ENCODE data around the gene GBF1. TPM values are rescaled to one million over a fixed set of nuclear protein-coding genes. Genes with fewer than 3 reads are reported as not detected.

GBF1 gene
- total RNA-seq, 1 experiment from 2014 or later, result 27.6 TPM

DNA sequence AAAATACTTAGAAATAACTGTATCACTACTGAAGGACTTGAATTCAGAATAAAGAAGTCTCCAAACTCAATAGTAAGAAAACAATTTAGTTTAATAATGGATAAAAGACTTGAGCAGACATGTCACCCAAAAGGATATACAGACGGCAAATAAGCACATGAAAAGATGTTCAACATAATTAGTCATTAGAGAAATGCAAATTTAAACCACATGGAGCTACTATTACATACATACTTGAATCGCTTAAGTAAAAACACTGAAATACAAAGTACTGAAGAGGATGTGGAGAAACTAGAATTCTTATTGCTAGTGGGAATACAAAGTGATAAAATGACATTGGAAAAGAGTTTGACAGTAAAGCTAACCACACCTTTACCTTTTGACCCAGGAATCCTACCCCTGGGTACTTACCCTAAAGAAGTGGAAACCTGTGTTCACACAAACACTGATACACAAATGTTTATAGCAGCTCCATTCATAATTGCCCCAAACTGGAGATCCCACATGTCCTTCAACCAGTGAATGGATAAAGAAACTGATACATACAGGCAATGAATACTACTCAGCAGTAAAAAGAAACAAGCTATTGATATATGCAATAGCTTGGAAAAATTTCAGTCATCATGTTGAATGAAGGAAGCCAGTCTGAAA lies 95.8 kb downstream of the GBF1 start:
- DNase-seq (ENCODE audit: low read depth), result no peak

DNA sequence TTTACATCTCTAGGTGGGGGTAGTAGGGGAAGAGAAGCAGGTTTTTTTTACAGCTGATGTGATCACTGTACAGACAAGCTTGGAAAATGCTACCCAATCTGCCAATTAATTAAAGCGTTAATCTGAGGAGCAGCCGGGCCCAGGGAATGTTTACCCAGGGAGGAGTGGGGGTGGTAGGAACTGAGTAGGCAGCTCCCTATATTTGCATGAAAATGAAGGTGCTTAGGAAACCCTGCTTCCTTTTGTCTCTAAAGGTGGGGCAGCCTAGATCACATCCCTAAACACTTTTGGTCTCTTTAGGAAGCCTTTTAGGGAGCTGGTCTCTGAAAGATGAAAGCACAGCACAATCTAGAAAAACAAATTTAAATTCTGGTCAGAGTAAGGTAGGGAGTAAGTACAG lies 97.1 kb downstream of the GBF1 start:
- DNase-seq (ENCODE audit: low read depth), result peak; percentile 27

- peak; percentile 91 for DNase-seq (ENCODE audit: low read depth)
These were observed 97.6 kb downstream of the GBF1 start for GRCh38 chr10:102342958-102343357.

DNA sequence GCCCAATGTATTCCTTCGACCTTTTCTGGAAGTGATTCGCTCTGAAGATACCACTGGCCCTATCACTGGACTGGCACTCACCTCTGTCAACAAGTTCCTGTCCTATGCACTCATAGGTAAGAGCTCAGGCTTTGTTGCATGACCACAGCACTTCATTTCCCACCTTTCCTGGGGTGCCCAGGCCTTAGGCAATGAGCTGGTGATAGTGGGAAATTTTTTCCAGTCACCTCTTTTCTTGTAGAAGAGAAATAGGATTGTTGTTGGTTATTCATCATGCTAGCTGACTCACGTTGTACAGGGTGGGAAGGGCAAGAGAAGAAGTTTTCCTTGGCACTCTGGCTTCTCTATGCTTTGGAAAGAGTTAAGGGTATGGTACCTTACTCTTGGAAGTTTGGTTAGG lies 98.7 kb downstream of the GBF1 start:
- DNase-seq (ENCODE audit: low read depth), result peak; percentile 84

DNA sequence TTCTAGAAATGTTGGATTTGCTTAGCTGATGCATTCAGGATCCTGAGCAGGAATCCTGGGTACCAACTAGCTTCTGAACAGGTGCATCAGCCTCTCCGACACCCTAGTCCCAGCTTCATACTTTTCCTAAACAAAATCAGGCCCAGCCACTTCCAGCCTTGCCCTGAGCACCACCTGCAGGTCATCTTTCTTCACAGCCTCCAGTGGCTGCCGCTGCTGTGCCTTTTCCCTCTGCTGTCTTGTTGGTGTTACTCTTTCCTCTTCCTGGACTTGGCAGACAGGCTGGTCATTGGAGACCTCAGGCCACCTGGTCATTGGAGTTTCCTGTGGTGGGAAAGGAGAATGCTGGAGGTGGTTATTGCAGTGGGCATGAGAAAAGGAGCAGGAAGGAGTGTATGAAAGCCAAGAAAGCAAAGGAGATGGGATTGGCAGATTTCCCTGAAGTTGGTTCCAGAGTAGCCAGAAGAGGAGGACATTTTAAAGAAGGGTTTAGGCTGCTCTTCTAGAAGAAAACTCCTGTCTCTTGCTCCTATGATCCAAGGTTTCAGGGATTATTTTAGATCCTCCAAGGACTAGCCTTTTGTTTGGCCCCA lies 102.0 kb downstream of the GBF1 start:
- DNase-seq (ENCODE audit: low read depth), result peak; percentile 76

GRCh38 chr10:102352066-102352715 lies 106.9 kb downstream of the GBF1 start:
- DNase-seq (ENCODE audit: low read depth), result peak; percentile 73

GRCh38 chr10:102354451-102354850 lies 109.1 kb downstream of the GBF1 start:
- no peak for DNase-seq (ENCODE audit: low read depth)

GRCh38 chr10:102358712-102359382 lies 113.5 kb downstream of the GBF1 start:
- DNase-seq (ENCODE audit: low read depth), result no peak

DNA sequence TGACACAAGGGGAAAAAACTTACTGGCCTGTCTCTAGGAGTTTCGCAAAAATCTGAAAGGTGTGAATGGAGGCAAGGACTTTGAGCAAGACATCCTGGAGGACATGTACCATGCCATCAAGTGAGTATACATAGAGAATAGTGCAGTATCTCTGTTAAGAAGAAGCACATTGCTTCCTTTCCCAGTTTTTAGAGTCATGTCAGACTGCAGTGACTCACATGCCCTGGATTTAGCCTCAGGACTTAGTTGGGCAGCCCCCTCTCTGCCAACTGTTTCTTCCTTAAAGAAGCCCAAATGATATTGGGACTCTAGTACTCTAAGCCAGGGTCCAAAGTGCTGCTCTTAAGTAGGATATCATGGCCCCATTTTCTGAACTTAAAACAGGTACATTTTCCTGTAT lies 122.1 kb downstream of the GBF1 start:
- DNase-seq (ENCODE audit: low read depth), result no peak

GRCh38 chr10:102368077-102368476 lies 122.7 kb downstream of the GBF1 start:
- no peak for DNase-seq (ENCODE audit: low read depth)

DNA sequence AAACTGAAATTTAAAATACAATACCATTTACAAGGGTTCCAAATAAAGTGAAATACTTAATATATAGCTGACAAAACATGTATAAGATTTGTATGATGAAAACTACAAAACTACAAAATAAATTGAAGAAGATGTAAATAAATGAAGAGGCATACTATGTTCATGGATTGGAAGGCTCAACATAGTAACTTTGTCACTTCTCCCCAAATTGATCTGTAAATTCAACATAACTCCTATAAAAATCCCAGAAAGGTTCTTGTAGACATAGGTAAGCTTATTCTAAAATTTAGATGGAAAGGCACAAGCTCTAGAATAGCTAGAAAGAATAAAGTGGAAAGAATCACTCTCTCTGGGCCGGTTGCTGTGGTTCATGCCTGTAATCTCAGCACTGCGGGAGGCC lies 126.0 kb downstream of the GBF1 start:
- no peak for DNase-seq (ENCODE audit: low read depth)

GRCh38 chr10:102375250-102375649 lies 129.9 kb downstream of the GBF1 start:
- DNase-seq (ENCODE audit: low read depth), result no peak

DNA sequence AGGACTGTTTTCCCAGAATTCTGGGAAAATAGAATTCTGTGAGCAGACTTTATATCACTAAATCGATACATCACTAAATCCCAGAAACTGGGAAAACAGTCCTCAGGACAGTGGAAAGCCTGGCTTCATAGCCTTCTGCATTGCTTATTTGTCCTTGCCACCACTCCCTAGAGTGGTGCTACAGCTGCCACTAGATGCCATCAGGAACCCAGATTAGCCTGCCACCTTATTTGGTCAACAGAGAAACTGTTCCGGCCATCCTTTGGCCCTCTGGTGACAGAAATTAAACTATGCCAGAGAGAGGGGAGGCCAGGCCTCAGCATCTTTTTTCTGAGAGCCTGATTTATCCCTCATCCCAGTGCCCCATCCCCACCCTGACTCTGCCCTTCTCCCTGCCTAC lies 130.5 kb downstream of the GBF1 start:
- DNase-seq (ENCODE audit: low read depth), result no peak

DNA sequence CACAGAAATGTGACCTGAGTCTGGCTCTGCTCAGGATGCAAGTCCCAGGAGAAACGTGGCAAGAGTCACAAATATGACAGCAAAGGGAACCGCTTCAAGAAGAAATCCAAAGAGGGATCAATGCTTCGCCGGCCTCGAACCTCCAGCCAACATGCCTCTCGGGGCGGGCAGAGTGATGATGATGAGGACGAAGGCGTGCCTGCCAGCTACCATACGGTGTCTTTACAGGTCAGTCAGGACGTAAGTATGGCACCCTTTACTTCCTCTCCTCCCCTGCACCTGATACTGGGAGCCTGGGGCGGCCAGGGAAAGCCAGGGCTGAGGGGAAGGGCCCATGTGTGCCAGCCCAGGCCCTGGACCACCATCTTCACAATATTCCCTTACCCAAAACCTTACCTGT lies 131.6 kb downstream of the GBF1 start:
- DNase-seq (ENCODE audit: low read depth), result no peak

- DNase-seq (ENCODE audit: low read depth), result no peak
These were observed 134.1 kb downstream of the GBF1 start for GRCh38 chr10:102379383-102379782.

DNA sequence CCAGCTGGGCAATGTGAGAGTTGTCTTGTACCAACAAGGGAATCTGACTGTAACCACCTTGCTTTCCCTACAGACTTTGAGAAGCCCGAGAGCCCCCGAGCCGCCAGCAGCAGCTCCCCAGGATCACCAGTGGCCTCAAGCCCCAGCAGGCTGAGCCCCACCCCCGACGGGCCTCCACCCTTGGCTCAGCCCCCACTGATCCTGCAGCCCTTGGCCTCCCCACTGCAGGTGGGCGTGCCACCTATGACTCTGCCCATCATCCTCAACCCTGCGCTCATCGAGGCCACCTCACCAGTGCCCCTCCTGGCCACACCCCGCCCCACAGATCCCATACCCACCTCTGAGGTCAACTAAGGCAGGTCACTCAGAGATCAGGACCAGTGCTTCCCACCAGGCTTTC lies 136.7 kb downstream of the GBF1 start:
- no peak for DNase-seq (ENCODE audit: low read depth)

GRCh38 chr10:102382871-102383270 lies 137.5 kb downstream of the GBF1 start:
- DNase-seq (ENCODE audit: low read depth), result no peak

DNA sequence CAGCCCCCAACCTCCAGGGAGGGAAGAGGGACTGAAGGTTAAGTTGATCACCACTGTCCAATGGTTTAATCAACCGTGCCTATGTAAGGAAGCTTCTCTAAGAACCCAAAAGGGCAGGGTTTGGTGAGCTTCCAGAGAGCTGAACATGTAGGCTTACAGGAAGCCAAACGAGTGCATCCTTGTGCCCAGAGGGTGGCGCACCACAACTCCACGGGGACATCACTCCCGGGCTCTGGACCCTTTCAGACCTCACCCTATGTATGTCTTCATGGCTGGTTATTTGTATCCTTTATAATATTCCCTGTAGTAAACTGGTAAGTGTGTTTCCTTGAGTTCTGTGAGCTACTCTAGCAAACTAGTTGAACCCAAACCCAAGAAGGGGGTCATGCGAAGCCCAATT lies 138.7 kb downstream of the GBF1 start:
- no peak for DNase-seq (ENCODE audit: low read depth)

DNA sequence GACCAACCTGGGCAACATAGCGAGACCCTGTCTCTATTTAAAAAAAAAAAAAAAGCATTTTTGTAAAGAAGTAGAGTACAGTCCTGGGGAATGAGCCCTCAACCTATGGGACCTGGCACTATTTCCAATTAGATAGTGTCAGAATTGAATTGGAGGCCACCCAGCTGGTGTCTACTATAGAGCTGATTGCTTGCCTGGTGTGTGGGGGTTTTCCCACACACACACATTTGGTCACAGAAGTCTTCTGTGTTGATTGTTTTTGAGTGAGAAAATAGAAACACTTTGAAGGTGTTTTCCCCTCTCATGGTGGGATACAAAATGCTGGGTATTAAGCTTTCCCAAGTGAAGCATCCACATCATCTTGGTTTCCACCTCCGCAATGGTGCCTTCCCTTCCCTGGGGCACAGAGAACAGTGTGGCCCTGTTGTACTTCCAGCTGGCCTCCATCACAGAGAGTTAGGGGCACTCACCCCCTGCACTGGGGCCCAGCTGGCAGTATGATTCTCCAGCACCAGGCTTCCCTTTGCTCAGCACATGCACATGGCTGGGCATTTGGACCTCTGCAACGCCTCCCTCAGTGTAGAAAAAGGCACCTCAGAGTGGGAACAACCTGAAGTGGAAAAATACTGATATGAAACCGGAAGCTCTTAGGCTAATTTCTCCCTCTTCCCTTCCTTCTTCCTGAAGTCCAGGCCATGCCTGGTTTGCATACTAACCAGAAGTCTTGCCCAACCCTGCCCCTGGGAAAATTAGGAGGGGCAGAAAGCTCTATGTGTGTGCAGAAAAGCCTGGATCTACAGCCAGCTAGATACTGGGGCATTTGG lies 139.5 kb downstream of the GBF1 start:
- DNase-seq (ENCODE audit: low read depth), result no peak

DNA sequence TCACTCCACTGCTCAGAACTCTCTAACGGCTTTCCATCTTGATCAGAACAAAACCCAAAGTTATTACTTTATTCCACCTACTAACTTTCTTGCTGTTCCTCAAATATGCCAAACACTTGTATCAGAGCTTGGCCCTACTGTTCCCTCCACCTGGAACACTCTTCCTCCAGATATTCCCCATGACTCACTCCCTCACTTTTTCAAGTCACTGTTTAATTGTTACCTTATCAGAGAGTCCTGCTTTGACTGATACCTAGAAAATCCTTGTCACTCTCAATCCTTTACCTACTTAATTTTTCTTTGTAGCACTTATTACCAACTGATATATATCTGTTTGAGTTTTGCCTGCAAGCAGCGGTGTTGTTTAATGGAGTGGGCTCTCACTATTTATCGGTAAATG lies 144.6 kb downstream of the GBF1 start:
- DNase-seq (ENCODE audit: low read depth), result no peak

GRCh38 chr10:102392306-102392705 lies 147.0 kb downstream of the GBF1 start:
- DNase-seq (ENCODE audit: low read depth), result no peak

All from HT1080 (cell line).